PFSK-1 (cell line): Measurements from ENCODE around the gene C5orf24.

Experiments used
- POLR2AphosphoS5 ChIP-seq: IDR thresholded peaks from 2 replicates; pipeline ENCODE4 v1.6.1; 2012; ENCODE audit warnings: low read depth, mild to moderate bottlenecking, control low read depth, low read length, moderate library complexity
- TF ChIP-seq, protein P1 (sequence below), 2 experiments: IDR thresholded peaks; 2 replicates each; pipeline versions ENCODE4 v1.6.1 to v1.8.0; 2011 to 2012; ENCODE audit warnings: low read depth in 2 of 2, low read length in 2 of 2, control low read depth in 1 of 2, inconsistent platforms in 1 of 2, mild to moderate bottlenecking in 1 of 2, moderate library complexity in 1 of 2; ENCODE audit not compliant: insufficient read depth in 1 of 2

- no peak for TF ChIP-seq POLR2AphosphoS5
- TF ChIP-seq, protein P1, sequence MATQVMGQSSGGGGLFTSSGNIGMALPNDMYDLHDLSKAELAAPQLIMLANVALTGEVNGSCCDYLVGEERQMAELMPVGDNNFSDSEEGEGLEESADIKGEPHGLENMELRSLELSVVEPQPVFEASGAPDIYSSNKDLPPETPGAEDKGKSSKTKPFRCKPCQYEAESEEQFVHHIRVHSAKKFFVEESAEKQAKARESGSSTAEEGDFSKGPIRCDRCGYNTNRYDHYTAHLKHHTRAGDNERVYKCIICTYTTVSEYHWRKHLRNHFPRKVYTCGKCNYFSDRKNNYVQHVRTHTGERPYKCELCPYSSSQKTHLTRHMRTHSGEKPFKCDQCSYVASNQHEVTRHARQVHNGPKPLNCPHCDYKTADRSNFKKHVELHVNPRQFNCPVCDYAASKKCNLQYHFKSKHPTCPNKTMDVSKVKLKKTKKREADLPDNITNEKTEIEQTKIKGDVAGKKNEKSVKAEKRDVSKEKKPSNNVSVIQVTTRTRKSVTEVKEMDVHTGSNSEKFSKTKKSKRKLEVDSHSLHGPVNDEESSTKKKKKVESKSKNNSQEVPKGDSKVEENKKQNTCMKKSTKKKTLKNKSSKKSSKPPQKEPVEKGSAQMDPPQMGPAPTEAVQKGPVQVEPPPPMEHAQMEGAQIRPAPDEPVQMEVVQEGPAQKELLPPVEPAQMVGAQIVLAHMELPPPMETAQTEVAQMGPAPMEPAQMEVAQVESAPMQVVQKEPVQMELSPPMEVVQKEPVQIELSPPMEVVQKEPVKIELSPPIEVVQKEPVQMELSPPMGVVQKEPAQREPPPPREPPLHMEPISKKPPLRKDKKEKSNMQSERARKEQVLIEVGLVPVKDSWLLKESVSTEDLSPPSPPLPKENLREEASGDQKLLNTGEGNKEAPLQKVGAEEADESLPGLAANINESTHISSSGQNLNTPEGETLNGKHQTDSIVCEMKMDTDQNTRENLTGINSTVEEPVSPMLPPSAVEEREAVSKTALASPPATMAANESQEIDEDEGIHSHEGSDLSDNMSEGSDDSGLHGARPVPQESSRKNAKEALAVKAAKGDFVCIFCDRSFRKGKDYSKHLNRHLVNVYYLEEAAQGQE (IDR thresholded peaks at IDR 0.05; ENCODE audit: insufficient read depth in 1 of 2, low read depth in 2 of 2, low read length in 2 of 2), result no peak
Measured at GRCh38 chr5:134840811-134841210, 5.0 kb upstream of the C5orf24 start.
